H1 (cell line): ENCODE results near the gene NET1. TPM values are rescaled to one million over a fixed set of nuclear protein-coding genes. Genes with fewer than 3 reads are reported as not detected.

Experiments used
- CTCF ChIA-PET: fragments of 300-600 bp; sonication (Branson Sonifier 250); formaldehyde crosslinking; loops from one replicate; lab custom pipeline; 2021; ENCODE audit not compliant: partially characterized antibody; lab: Charles Lee
- POLR2A ChIA-PET: fragments of 300-600 bp; sonication (Branson Sonifier 250); formaldehyde crosslinking; loops from one replicate; lab custom pipeline; 2021; ENCODE audit warnings: inconsistent platforms; ENCODE audit not compliant: partially characterized antibody; lab: Charles Lee
- DNase-seq, 2 experiments: peaks; one replicate each; pipeline versions ENCODE4 v3.0.0 to v3.0.0-alpha.2; 2010 to 2022; ENCODE audit warnings: low spot score in 2 of 2, low read depth in 1 of 2, mixed read lengths in 1 of 2
- FAIRE-seq: peaks from 2 replicates; lab custom pipeline; 2011; peaks lifted over from hg19 to GRCh38; lab: Jason Lieb, UNC
- H2AFZ ChIP-seq: 2 replicates; pipeline ENCODE4 v1.8.1; 2012; ENCODE audit warnings: low read length, inconsistent platforms
- H2AK5ac ChIP-seq: 2 replicates; pipeline ENCODE4 v1.6.1; 2013; ENCODE audit warnings: low read depth, low read length
- H2BK120ac ChIP-seq: replicated peaks from 2 replicates; pipeline ENCODE3; 2013; ENCODE audit warnings: low read depth, low read length, inconsistent platforms
- H2BK12ac ChIP-seq: 2 replicates; pipeline ENCODE4 v1.6.1; 2013; ENCODE audit warnings: low read depth, low read length
- H2BK15ac ChIP-seq: 2 replicates; pipeline ENCODE4 v1.6.1; 2013; ENCODE audit warnings: low read length
- H2BK20ac ChIP-seq: 2 replicates; pipeline ENCODE4 v1.6.1; 2013; ENCODE audit warnings: low read length
- H2BK5ac ChIP-seq: 2 replicates; pipeline ENCODE4 v1.6.1; 2013; ENCODE audit warnings: low read depth, low read length
- H3K14ac ChIP-seq: 2 replicates; pipeline ENCODE4 v1.6.1; 2013; ENCODE audit warnings: inconsistent platforms; ENCODE audit not compliant: insufficient read length
- H3K18ac ChIP-seq: 2 replicates; pipeline ENCODE4 v1.6.1; 2013; ENCODE audit warnings: low read length; ENCODE audit errors: extremely low read depth
- H3K23ac ChIP-seq: 2 replicates; pipeline ENCODE4 v1.6.1; 2013; ENCODE audit warnings: inconsistent platforms; ENCODE audit not compliant: insufficient read length
- H3K23me2 ChIP-seq: 2 replicates; pipeline ENCODE4 v1.6.1; 2013; ENCODE audit warnings: low read depth, low read length
- H3K27ac ChIP-seq: 2 replicates; pipeline ENCODE4 v1.6.1; 2011; ENCODE audit warnings: low read depth, low read length, inconsistent platforms
- H3K27me3 ChIP-seq, 4 experiments: replicated peaks in 1 of 4; 1 replicate in 1 of 4; 2 replicates in 3 of 4; pipeline versions ENCODE4 v1.6.1 to v1.8.1; 2011 to 2013; ENCODE audit warnings: low read length in 3 of 4, mild to moderate bottlenecking in 3 of 4, inconsistent platforms in 2 of 4, mixed read lengths in 2 of 4, moderate library complexity in 1 of 4; ENCODE audit not compliant: control insufficient read depth in 3 of 4, insufficient read depth in 3 of 4; ENCODE audit errors: extremely low read depth in 1 of 4
- H3K36me3 ChIP-seq, 4 experiments: 2 replicates each; pipeline versions ENCODE4 v1.6.1 to v1.8.1; 2011 to 2013; ENCODE audit warnings: mild to moderate bottlenecking in 4 of 4, low read length in 3 of 4, moderate library complexity in 2 of 4, control low read depth in 1 of 4, inconsistent platforms in 1 of 4; ENCODE audit not compliant: insufficient read depth in 4 of 4, control insufficient read depth in 2 of 4
- H3K4ac ChIP-seq: replicated peaks from 2 replicates; pipeline ENCODE3; 2013; ENCODE audit warnings: low read length, low read depth, mixed read lengths, inconsistent platforms; ENCODE audit not compliant: insufficient read length
- H3K4me1 ChIP-seq, 4 experiments: replicated peaks in 1 of 4; 1 replicate in 1 of 4; 2 replicates in 3 of 4; pipeline versions ENCODE4 v1.6.1 to v1.8.1; 2011 to 2013; ENCODE audit warnings: low read length in 3 of 4, inconsistent platforms in 2 of 4, mixed read lengths in 1 of 4; ENCODE audit not compliant: insufficient read depth in 4 of 4, control insufficient read depth in 3 of 4
- H3K4me2 ChIP-seq, 2 experiments: 2 replicates each; pipeline versions ENCODE4 v1.6.1 to v1.8.1; 2011 to 2013; ENCODE audit warnings: low read depth in 2 of 2, low read length in 2 of 2, control low read depth in 1 of 2, inconsistent platforms in 1 of 2, mild to moderate bottlenecking in 1 of 2; ENCODE audit not compliant: insufficient read depth in 1 of 2
- H3K4me3 ChIP-seq, 4 experiments: fragments of 200-600, 300-600 bp in 1 of 4; sonication (generic), shearing (Covaris generic), sonication (Bioruptor Twin) in 1 of 4; 2 replicates each; pipeline versions ENCODE4 v1.5.1 to v1.8.1; 2011 to 2016; ENCODE audit warnings: low read length in 4 of 4, low read depth in 3 of 4, control low read depth in 2 of 4, inconsistent platforms in 2 of 4, mild to moderate bottlenecking in 2 of 4, mixed read lengths in 1 of 4, moderate library complexity in 1 of 4; ENCODE audit not compliant: insufficient read depth in 2 of 4; ENCODE audit errors: extremely low read depth in 1 of 4
- H3K56ac ChIP-seq: replicated peaks from 2 replicates; pipeline ENCODE3; 2013; ENCODE audit warnings: low read depth, mild to moderate bottlenecking, mixed read lengths, low read length, inconsistent platforms; ENCODE audit not compliant: insufficient read length
- H3K79me1 ChIP-seq: 2 replicates; pipeline ENCODE4 v1.6.1; 2013; ENCODE audit warnings: low read depth, low read length, control low read depth
- H3K79me2 ChIP-seq, 2 experiments: 2 replicates each; pipeline versions ENCODE4 v1.6.1 to v1.8.1; 2012 to 2013; ENCODE audit warnings: low read length in 2 of 2, mild to moderate bottlenecking in 2 of 2, inconsistent platforms in 1 of 2; ENCODE audit not compliant: insufficient read depth in 2 of 2, control insufficient read depth in 1 of 2
- H3K9ac ChIP-seq, 4 experiments: replicated peaks in 1 of 4; 1 replicate in 1 of 4; 2 replicates in 3 of 4; pipeline versions ENCODE4 v1.6.1 to v1.8.1; 2011 to 2013; ENCODE audit warnings: low read depth in 3 of 4, low read length in 3 of 4, control low read depth in 2 of 4, mild to moderate bottlenecking in 2 of 4, moderate library complexity in 2 of 4, inconsistent platforms in 1 of 4; ENCODE audit errors: extremely low read depth in 1 of 4
- H3K9me3 ChIP-seq, 2 experiments: 2 replicates each; pipeline versions ENCODE4 v1.6.1 to v1.8.1; 2012 to 2013; ENCODE audit warnings: mild to moderate bottlenecking in 2 of 2, moderate library complexity in 2 of 2, control low read depth in 1 of 2, inconsistent platforms in 1 of 2, low read depth in 1 of 2, low read length in 1 of 2, mixed read lengths in 1 of 2; ENCODE audit not compliant: insufficient read depth in 2 of 2
- H4K20me1 ChIP-seq, 2 experiments: replicated peaks in 1 of 2; 2 replicates each; pipeline versions ENCODE3 to v1.8.1; 2011 to 2013; ENCODE audit warnings: inconsistent platforms in 2 of 2, low read length in 2 of 2, mild to moderate bottlenecking in 1 of 2; ENCODE audit not compliant: insufficient read depth in 2 of 2, control insufficient read depth in 1 of 2
- H4K5ac ChIP-seq: 2 replicates; pipeline ENCODE4 v1.6.1; 2013; ENCODE audit warnings: low read length, low read depth, mixed read lengths, inconsistent platforms; ENCODE audit not compliant: insufficient read length
- H4K8ac ChIP-seq: 2 replicates; pipeline ENCODE4 v1.8.0; 2013; ENCODE audit warnings: mild to moderate bottlenecking, moderate library complexity, low read length, inconsistent platforms; ENCODE audit not compliant: insufficient read depth; ENCODE audit errors: extremely low read depth
- H4K91ac ChIP-seq: replicated peaks from 2 replicates; pipeline ENCODE3; 2013; ENCODE audit warnings: low read length, mixed read lengths, inconsistent platforms; ENCODE audit not compliant: insufficient read length
- BRCA1 ChIP-seq: IDR thresholded peaks from 2 replicates; pipeline ENCODE4 v1.6.1; 2012; ENCODE audit warnings: low read depth, low read length, improper control_type of control experiment
- CTBP2 ChIP-seq: IDR thresholded peaks from 2 replicates; pipeline ENCODE4 v1.7.0; 2011; ENCODE audit warnings: borderline replicate concordance, mild to moderate bottlenecking, moderate library complexity, mixed read lengths, low read length; ENCODE audit not compliant: insufficient read depth, insufficient read length
- CTCF ChIP-seq, 3 experiments: IDR thresholded peaks; 1 replicate in 2 of 3; 2 replicates in 1 of 3; pipeline versions ENCODE4 v1.5.1 to v1.6.1; 2011; ENCODE audit warnings: low read length in 3 of 3, mild to moderate bottlenecking in 3 of 3, inconsistent platforms in 2 of 3, low read depth in 1 of 3, moderate library complexity in 1 of 3; ENCODE audit not compliant: insufficient read depth in 1 of 3; ENCODE audit errors: control extremely low read depth in 1 of 3
- JUN ChIP-seq: IDR thresholded peaks from 2 replicates; pipeline ENCODE4 v1.6.1; 2011; ENCODE audit warnings: low read depth, mild to moderate bottlenecking, improper control_type of control experiment, low read length
- JUND ChIP-seq: IDR thresholded peaks from 2 replicates; pipeline ENCODE4 v1.6.1; 2011; ENCODE audit warnings: mild to moderate bottlenecking, improper control_type of control experiment, low read length
- PHF8 ChIP-seq: fragments of 200-600 bp; sonication (generic); conservative IDR thresholded peaks from 2 replicates; pipeline ENCODE4 v1.7.1; 2012; ENCODE audit warnings: low read depth, mild to moderate bottlenecking, inconsistent platforms, low read length, moderate library complexity
- RXRA ChIP-seq: IDR thresholded peaks from 2 replicates; pipeline ENCODE4 v1.6.1; 2011; ENCODE audit warnings: low read depth, mild to moderate bottlenecking, low read length, moderate library complexity; ENCODE audit not compliant: insufficient read depth
- SIN3A ChIP-seq, 2 experiments: IDR thresholded peaks in 1 of 2; conservative IDR thresholded peaks in 1 of 2; 2 replicates each; pipeline ENCODE4 v1.6.1; 2011 to 2012; ENCODE audit warnings: low read length in 2 of 2, improper control_type of control experiment in 1 of 2, low read depth in 1 of 2, mild to moderate bottlenecking in 1 of 2
- SIX5 ChIP-seq: IDR thresholded peaks from 2 replicates; pipeline ENCODE4 v1.6.1; 2011; ENCODE audit warnings: mild to moderate bottlenecking, low read depth, low read length
- SP4 ChIP-seq: IDR thresholded peaks from 2 replicates; pipeline ENCODE4 v1.6.1; 2012; ENCODE audit warnings: low read length, inconsistent platforms
- TAF1 ChIP-seq: IDR thresholded peaks from 2 replicates; pipeline ENCODE4 v1.6.1; 2011; ENCODE audit warnings: mild to moderate bottlenecking, low read depth, low read length
- TCF12 ChIP-seq: IDR thresholded peaks from 2 replicates; pipeline ENCODE4 v1.6.1; 2011; ENCODE audit warnings: low read depth, mild to moderate bottlenecking, low read length
- WGBS, 2 experiments: shearing (Covaris generic) in 1 of 2; methylation state at CpG; one replicate each; pipeline versions ENCODE4 v1.1.6 to v1.1.7; 2013 to 2015; ENCODE audit warnings: low lambda C conversion rate in 2 of 2, mixed read lengths in 2 of 2, inconsistent platforms in 1 of 2, low coverage in 1 of 2, missing lambda C conversion rate in 1 of 2; ENCODE audit not compliant: insufficient replicate concordance in 2 of 2, insufficient coverage in 1 of 2, insufficient read length in 1 of 2; ENCODE audit errors: extremely low coverage in 1 of 2, missing lambda C conversion rate in 1 of 2; 5-methylcytosine and 5-hydroxymethylcytosine counted together
- polyA plus RNA-seq, 7 experiments: library from polyadenylated mRNA; depleted of rRNA in 3 of 7; stranded (reverse) in 5 of 7; unstranded in 2 of 7; fragments of >200 nt in 5 of 7; fragments of 200-250 nt in 2 of 7; gene quantifications; 1 replicate in 5 of 7; 2 replicates in 1 of 7; 4 replicates in 1 of 7; pipeline versions ENCODE4 v1.2.1 to v1.2.3, GENCODE V29; 2011 to 2013; ENCODE audit warnings: missing spikeins in 2 of 7, mixed read lengths in 2 of 7
- total RNA-seq: library from RNA; stranded (reverse); fragmentation: NEBNext Ultra II Directional; extraction: Animal tissue kit (Norgen Biotek cat#: 25700); gene quantifications from 2 replicates; pipeline ENCODE4 v1.2.1, GENCODE V29; 2021

The NET1 gene
- total and polyA plus RNA-seq, 2 of the 8 experiments (the other 6 are each of a cell fraction or from before 2014, with no cell fraction given), result 21.5 to 117 TPM

- Histone ChIP-seq H3K36me3 (no peaks in the 10 kb centered on the region), H3K14ac (no peak overlapping the region), H2BK5ac (no peak overlapping the region), H4K5ac (no peak overlapping the region), H2BK120ac (no peak overlapping the region), H3K79me2 (no peaks in the 10 kb centered on the region), H3K4ac (no peak overlapping the region), H2AFZ (no peak overlapping the region), H3K4me3 (no peak overlapping the region), H3K27me3 (peaks cover 0 to 1% (median 0%) of the 10 kb centered on the region in 4 experiments; a peak in 1 of 7 replicates), H2BK15ac (no peak overlapping the region), H3K27ac (no peak overlapping the region), H2AK5ac (no peak overlapping the region), H3K4me1 (peaks cover 0 to 3% (median 0%) of the 10 kb centered on the region in 4 experiments; a peak in 1 of 7 replicates), H3K79me1 (no peaks in the 10 kb centered on the region), H3K9me3 (no peaks in the 10 kb centered on the region), H2BK12ac (no peak overlapping the region), H3K56ac (no peak overlapping the region), H3K23ac (no peak overlapping the region), H4K91ac (no peak overlapping the region), H4K8ac (no peak overlapping the region), H3K9ac (no peak overlapping the region), H2BK20ac (no peak overlapping the region), H4K20me1 (no peaks in the 10 kb centered on the region), H3K18ac (no peak overlapping the region), H3K23me2 (no peaks in the 10 kb centered on the region), H3K4me2 (no peak overlapping the region)
- 90% methylated on average over 6 of the region's 6 CpGs; no CpG with 5 or more reads in 1 of the 2 experiments for WGBS, 2 experiments
- POLR2A ChIA-PET, result interaction anchor here (1.5 kb wide), 1 partner anchor 15 kb away, joined by 3 read pairs; no protein-coding TSS in a partner anchor
- FAIRE-seq, result no peak
- no peak for DNase-seq
- CTCF ChIA-PET, result interaction anchor here (1.1 kb wide), 1 partner anchor 16 kb away, joined by 3 read pairs; no protein-coding TSS in a partner anchor
- TF ChIP-seq CTBP2 (no peak), BRCA1 (no peak), SIX5 (no peak), SIN3A (conservative IDR thresholded peaks at IDR 0.05 in 1 of 2, IDR thresholded peaks at IDR 0.05 in 1 of 2; ENCODE audit: low read depth in 1 of 2, low read length in 2 of 2) (no peak), TCF12 (no peak), JUND (no peak), SP4 (no peak), PHF8 (no peak), CTCF (IDR thresholded peaks at IDR 0.05; ENCODE audit: control extremely low read depth in 1 of 3, insufficient read depth in 1 of 3, low read depth in 1 of 3, low read length in 3 of 3) (no peak), JUN (no peak), TAF1 (no peak), RXRA (no peak)
These were observed 13.0 kb upstream of the NET1 start for GRCh38 chr10:5399332-5399731.
